Activated CD8-positive, alpha-beta memory T cell treated with anti-CD3 and anti-CD28 coated beads for 48 hours (primary cell): ENCODE data around the gene MGST3.
"Not testable (repeated sequence)": the region's sequence is repeated elsewhere in the genome, so short reads cannot be mapped to it uniquely, and the experiment has no call there.

Experiments
- DNase-seq, 3 experiments: peaks; one replicate each; pipeline ENCODE4 v3.0.0-alpha.2; 2020; ENCODE audit warnings: low read depth in 2 of 3, low spot score in 2 of 3

The MGST3 gene

DNA sequence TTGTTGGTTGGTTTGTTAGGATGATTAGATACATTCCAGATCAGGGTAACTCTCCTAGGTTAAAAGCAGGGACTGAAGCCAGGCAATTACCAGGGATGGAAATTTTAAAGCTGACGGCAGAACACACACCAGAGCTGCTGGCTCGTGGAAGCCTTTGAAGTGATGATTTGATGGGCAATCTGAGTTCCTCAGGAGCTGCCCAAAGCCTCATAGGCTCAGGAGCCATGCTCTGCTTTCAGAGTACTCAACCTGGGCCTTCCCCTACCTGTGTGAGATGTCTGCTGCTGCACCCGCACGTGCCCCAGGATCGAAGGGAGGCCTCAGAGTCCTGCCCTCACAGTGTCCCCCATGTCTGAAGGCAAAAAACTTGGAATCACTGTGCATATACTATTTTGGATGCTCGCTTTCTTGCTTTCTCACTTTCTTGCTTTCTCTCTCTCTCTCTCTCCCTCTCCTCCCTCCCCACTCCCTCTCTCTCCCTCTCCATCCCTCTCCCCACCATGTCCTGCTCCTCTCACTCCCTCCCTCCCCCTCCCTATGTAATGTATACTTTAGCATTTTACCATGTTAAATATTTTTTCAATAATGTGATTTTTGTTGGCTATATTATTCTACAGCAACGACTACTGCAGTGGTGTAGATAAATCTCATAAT lies 18.0 kb downstream of the MGST3 start:
- no peak for DNase-seq

DNA sequence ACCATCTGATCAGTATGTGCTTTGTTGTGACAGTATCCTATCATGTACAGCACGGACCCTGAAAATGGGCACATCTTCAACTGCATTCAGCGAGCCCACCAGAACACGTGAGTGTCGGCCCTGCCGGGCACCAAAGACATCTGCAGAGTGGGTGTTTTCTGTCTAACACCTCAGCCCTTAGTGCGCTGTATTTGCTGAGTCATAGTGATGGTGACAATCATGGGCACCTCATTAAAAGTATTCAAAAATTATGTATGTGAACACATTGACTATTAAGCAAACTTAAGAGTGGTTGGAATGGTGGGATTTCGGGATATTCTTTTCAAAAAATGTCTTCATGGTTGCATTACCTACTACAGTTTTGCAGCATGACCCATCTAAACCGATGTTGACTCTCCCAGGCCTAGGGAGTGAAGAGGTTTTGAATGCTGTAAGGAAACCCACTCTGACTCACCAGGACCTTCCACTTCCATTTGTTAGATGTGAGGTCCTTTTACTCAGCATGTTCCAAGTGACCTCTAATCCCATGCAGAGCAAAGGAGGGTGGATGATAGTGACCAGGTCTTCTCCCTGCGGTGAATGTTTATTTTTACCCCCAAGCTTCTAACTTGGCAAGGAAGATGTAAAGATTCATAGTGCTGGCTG lies 20.1 kb downstream of the MGST3 start:
- no peak for DNase-seq

DNA sequence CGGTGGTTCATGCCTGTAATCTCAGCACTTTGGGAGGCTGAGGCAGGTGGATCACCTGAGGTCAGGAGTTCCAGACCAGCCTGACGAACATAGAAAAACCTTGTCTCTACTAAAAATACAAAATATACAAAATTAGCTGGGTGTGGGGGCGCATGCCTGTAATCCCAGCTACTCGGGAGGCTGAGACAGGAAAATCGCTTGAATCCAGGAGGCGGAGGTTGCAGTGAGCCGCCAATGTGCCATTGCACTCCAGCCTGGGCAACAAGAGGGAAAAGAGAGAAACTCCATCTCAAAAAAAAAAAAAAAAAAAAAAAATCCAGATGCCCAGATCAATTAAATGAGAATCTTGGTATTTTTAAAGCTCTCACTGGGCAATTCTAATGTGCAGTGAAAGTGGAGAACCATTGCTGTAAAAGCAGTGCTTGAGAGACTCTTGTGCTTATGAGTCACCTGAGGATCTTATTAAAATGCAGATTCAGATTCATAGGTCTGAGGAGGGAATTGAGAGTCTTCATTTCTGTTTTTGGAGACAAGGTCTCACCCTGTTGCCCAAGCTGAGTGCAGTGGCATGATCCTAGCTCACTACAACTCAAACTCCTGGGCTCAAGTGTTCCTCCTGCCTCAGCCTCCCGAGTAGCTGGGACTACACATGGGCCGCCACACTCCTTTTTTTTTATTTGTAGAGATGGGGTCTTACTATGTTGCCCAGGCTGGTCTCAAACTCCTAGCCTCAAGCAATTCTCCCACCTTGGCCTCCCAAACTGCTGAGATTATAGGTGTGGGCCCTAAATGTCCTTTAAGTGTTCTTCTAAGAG lies 27.9 kb downstream of the MGST3 start:
- DNase-seq, result not testable (repeated sequence)

DNA sequence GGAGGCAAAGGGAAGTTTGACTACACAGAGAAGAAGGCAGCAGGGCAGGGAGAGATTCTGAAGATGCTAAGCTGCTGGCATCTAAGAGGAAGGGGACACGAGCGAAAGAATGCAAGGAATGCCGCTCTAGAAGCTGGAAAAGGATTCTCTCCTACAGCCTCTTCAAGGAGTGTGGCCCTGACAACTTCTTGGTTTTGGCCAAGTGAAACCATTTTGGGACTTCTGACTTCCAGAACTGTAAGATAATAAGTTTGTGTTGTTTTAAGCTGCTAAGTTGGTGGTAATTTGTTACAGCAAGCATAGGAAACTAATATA lies 28.5 kb downstream of the MGST3 start:
- DNase-seq, result no peak

DNA sequence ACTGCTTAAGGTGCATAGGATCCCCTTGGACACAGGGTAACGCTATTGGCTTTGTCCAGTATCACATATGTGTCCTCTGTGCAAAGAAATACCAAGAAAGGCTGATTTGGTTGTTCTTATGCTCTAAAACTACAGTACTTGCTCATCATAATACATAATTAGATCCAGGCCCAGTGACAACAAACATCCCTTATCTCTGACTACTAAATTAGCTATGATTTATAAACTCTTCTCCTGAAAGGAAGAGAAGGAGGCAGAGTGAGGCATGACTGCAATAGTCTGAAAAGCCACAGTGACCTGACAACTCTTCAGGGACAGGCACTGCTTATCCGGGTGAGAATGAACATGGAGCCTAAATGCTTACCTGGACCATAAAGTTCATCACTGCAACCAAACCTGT lies 30.7 kb downstream of the MGST3 start:
- DNase-seq, result no peak

DNA sequence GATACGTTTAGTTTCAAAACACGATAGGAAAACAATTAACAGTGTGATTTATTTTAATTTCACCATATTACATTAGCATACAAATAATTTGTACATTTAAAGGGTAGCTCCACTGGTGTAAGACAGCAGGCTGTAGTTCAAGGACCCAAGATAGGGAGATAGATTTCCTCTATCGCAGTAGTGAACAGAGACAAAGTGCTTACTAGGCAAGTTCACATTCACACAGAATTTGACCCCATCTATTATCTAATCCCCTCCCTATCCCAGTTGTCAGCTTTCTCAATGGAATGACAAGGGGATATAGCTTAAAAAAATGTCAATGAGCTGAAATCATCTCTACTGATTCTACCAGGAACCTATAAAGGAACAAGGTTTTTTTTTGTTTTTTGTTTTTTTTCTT lies 31.2 kb downstream of the MGST3 start:
- no peak for DNase-seq

DNA sequence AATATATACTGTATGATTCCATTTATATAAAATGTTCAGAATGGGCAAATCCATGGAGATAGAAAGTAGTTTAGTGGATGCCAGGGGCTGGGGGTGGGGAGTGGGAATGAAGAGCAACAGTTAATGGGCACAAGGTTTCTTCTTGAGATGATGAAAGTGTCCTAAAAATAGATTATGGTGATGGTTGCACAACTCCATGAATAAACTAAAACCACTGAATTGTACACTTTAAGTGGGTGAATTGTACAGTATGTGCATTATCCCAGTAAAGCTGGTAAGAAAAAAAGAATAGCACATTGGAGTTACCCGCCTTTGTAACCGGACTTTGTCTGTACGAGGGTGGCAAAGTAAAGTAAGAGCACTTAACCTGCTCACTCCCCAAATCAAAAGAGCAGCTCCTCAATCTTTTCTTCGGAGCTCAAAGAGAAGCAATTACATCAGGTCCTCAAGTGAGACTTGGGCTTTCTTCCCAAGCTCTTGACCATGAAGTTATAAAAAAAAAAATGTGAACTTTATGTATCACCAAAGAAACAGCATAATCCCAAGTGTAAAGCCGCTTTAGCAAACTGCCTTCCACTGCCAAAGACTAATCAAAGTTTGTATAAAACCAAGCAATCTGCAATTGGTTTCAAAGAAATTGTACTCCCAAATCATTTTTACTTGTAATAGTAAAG lies 35.3 kb downstream of the MGST3 start:
- DNase-seq, result no peak

DNA sequence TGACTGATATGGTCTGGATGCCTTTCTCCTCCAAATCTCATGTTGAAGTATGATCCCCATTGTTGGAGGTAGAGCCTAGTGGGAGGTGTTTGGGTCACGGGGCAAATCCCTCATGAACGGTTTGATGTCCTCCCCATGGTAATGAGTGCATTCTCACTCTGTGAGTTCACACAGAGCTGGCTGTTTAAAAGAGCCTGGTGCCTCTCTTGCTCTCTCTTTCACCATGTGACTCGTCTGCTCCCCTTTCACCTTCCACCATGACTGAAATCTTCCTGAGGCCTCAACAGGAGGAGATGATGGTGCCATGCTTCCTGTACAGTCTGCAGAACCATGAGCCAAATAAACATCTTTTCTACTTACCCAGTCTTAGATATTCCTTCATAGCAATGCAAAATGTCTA lies 37.1 kb downstream of the MGST3 start:
- DNase-seq, result no peak

DNA sequence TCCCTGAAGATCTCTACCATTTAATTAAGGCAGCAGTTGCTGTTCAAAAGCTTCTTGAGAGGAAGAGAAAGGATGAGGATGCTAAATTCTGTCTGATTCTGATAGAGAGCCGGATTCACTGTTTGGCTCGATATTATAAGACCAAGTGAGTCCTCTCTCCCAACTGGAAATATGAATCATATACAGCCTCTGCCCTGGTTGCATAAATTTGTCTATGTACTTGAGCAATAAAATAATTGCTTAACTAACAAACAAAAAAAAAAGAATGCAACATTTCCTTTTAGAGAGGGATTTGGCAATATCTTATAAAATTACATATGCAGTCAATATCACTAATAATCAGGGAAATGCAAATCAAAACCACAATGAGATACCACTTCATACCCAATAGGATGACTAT lies 40.5 kb downstream of the MGST3 start:
- no peak for DNase-seq

DNA sequence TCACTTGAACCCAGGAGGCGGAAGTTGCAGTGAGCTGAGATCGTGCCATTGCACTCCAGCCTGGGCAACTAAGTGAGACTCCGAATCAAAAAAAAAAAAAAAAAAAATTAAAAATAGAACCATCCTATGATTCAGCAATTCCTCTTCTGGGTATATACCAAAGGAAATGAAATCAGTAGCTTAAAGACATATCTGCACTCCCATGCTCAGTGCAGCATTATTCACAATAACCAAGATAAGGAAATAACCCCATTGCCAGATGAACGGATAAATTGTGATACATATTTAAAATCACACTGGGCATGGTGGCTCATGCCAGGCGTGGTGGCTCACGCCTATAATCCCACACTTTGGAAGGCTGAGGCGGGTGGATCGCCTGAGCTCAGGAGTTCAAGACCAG lies 43.6 kb downstream of the MGST3 start:
- DNase-seq, result no peak

DNA sequence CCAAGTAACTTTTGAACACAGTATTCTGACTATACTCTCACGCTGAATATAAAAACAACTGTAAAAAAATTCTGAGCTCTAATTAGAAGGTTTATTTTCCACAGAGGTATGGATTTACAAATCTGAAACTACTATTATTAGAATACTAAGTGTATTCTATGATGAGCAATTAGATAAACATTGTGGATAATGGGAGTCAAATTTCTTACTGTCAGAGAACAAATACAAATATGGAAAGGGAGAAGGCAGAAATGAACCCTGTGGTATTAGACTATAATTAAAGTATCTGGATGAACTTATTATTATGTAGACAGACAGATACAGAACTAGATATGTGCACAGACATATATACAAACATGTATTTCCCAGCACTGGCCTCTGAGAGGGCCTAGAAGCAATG lies 44.8 kb downstream of the MGST3 start:
- no peak for DNase-seq

DNA sequence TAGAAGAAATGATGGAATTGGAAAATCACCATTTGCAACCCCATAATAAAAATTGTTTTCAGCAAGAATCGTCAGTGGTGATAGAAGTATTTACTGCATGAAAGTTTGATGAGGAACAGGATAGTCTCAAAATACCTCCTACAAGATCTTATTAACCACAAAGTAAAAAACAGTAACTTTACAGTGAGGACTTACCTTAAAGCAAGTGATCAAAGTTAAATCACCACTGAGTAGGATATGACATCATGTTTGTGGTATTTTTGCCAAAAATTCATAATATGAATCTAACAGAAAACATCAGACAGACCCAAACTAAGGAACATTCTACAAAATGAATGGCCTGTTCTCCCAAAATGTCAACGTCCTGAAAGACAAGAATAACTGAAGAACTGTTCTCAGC lies 47.5 kb downstream of the MGST3 start:
- no peak for DNase-seq

DNA sequence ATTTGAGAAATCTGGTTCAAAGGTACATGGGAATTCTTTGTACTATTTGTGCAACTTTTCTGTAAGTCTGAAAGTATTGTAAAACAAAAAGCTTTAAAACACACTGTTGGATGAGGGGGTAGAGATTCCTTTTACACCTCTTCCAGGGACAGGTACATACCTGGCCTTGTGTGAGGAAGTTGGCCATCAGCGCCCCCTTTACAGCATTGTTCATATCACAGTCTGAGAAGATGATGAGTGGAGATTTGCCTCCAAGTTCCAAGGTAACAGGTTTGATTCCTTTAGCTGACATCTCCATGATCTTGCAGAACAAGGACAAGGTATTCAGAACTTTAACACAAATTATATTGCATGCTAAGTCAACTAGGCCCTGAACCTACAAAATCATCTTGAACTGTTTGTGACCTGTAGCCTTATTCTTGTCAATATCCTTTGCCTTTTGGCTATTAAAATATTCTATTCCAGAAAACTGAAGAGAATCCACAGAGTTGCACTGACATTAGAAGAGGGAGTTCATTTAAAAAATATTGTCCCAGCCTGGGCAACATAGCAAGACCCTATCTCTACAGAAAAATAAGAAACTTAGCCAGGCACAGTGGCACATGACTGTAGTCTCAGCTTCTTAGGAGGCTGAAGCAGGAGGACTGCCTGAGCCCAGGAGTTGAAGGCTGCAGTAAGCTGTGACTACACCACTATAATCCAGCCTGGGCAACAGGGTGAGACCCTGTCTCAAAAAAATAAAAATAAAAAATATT lies 48.4 kb downstream of the MGST3 start:
- no peak for DNase-seq

DNA sequence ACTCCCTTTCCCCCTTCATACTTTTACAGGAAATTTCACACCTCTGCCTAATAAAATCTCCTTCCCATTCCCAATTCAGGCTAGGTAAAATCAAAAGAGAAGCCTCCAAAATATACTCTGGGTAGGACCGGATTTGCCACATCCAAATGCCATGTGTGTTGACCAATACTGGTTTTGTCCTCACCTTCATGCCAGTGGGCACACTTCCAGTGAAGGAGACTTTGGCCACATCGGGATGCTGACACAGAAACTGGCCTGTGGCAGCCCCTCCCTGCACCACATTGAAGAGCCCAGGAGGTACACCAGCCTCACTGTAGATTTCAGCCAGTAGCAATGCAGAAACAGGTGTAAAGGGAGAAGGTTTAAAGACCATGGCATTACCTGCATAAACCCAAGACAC lies 49.3 kb downstream of the MGST3 start:
- DNase-seq, result no peak

DNA sequence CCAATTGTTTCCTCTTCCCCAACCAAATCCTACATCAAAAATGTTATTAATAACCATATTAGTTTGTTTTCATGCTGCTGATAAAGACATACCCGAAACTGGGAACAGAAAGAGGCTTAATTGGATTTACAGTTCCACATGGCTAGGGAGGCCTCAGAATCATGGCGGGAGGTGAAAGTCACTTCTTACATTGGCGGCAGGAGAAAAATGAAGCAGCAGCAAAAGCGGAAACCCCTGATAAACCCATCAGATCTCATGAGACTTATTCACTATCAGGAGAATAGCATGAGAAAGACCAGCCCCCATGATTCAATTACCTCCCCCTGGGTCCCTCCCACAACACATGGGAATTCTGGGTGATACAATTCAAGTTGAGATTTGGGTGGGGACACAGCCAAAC lies 49.7 kb downstream of the MGST3 start:
- not testable (repeated sequence) for DNase-seq

DNA sequence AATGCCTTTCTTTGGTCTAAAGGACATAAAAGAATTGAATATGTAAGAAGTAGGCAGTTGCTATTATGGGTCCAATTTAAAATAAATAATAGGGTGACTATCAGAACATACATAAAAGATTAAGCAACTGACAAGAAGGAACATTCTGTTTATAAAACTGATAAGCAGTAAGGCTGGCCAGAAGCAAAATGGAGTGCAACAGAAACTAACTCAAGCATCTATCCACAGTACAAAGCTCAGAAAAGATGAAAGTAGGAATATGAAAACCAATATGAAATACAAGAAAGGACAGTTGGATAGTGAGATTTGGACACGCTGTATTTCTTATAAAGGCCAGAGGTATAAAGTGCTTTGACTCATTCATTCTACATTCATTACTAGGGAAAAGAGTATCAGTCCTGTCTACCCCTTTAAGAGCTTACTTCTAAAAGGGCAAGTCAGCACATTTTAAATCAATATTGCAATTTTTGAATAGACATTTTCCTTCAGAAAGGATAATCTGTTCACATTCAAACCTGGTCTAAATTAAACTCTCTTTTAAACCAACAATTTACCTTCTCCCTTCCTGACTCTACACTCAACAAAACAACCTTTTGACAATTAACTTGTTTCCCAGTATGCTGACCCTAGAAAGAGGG lies 52.9 kb downstream of the MGST3 start:
- no peak for DNase-seq

DNA sequence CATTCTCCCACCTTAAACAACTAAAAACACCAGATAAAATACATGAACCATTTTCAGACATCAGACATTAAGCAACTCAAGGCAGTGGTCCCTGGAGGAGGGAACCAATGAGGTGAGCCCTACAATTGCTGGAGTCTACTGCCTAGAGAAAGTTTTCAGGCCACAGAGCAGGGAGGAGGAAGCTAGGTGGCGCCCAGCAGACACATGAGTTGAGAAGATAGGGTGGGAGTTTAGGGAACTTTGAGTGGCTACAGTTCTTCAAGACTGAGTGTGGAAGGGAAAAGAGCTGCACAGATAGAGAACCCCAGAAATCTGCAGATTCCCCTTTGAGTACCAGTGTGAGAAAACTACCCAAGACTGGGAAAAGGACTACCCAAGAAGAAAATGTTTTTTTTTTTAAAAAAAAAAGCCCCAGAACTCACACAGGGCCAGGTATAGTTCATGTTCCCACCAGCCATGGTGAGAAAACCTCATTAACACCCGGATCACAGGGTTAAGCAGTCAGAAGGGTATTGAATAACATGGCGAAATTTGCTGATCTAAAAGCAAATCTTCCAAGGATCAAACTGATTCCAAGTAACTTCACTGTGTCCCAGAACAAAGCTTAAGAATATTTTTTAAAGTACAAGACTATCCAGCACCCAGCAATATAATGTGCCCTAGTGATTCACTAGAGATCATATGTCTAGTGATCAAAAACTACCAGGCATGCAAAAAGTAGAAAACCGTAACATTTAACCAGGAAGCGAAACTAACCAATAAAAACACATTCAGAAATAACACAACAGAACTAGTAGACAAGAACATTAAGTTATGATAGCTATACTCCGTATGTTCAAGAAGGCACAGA lies 55.3 kb downstream of the MGST3 start:
- no peak for DNase-seq

DNA sequence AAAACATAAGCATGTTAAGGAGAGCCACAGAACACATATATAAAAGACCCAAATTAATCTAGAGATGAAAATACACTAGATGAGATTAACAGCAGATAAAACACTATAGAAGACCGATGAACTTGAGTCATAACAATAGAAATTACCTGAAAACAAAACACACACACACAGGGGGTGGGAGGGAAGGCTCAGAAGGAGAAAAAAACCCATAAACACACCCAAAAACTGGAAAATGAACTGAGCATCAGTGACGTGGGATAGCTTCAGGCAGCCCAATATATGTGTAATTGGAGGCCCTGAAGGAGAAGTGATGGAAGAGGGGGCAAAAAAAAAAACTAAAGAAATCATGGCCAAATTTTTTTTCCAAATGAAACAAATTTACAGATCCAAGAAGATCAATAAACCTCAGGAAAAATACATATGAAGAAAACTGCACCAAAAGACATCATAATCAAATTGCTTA lies 56.0 kb downstream of the MGST3 start:
- DNase-seq, result no peak

DNA sequence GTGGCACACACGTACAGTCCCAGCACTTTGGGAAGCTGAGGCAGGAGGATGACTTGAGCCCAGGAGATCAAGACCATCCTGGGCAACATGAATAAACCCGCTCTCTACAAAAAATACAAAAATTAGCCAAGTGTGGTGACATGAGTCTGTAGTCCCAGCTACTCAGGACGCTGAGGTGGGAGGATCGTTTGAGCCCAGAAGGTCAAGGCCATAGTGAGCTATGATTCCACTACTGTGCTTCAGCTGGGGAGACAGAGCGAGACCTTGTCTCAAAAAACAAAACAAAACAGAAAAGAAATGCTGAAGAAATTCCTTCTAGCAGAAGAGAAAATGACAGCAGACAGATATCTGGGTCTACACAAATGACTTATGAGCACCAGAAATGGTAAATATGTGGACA lies 57.0 kb downstream of the MGST3 start:
- no peak for DNase-seq

DNA sequence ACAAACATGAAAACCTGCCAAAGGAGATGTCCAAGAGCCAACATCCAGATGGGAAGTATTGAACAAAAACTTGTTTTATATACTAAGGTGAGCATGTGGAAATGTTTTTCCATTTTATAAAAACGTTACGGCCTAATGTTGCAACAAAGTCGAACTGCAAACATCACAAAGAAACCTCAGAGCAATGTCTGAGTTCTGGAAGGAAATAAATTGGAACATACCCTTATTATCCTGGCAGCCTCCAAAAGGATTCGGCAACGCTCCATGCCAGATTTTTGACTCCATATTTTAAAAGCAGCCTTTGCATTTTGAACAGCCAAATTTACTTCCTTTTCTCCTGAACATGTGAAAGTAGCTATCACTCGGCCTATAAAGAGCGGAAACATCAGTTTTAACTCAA lies 64.0 kb downstream of the MGST3 start:
- DNase-seq, result no peak
